GM12878 (cell line): ENCODE measurements around the gene NPHS1. TPM values are rescaled to one million over a fixed set of nuclear protein-coding genes. Genes with fewer than 3 reads are reported as not detected.

Experiments
- ATAC-seq: fragments of 200-7000 bp; cut with Tn5 transposase; 3 replicates; pipeline ENCODE4 v1.9.1; 2020; ENCODE audit warnings: mild to moderate bottlenecking, moderate library complexity
- BruUV-seq: library from RNA; stranded (reverse); fragments of 400-500 nt; replicated peaks from 2 replicates; lab custom pipeline; 2021; lab: Mats Ljungman, UMichigan
- CTCF ChIA-PET: fragments of 300-600 bp; sonication (Branson Sonifier 250); formaldehyde crosslinking; extraction: SDS; loops from one replicate; lab custom pipeline; 2021; ENCODE audit warnings: inconsistent platforms; lab: Yijun Ruan, JAX
- POLR2A ChIA-PET: fragments of 350-600 bp; formaldehyde crosslinking; extraction: SDS; loops from one replicate; lab custom pipeline; 2021; ENCODE audit warnings: inconsistent platforms; lab: Charles Lee
- RAD21 ChIA-PET: fragments of 300-600 bp; sonication (Branson Sonifier 250); formaldehyde crosslinking; loops from one replicate; lab custom pipeline; 2023; ENCODE audit warnings: antibody characterized with exemption; ENCODE audit not compliant: unreplicated experiment; lab: Charles Lee
- SMC1A ChIA-PET: fragments of 300-600 bp; sonication (Branson Sonifier 250); formaldehyde crosslinking; loops from one replicate; lab custom pipeline; 2023; ENCODE audit not compliant: unreplicated experiment, uncharacterized antibody; lab: Charles Lee
- DNase-seq: peaks from one replicate; pipeline ENCODE4 v3.0.0-alpha.2; 2011; ENCODE audit warnings: low read depth, low spot score
- FAIRE-seq: peaks from 3 replicates; lab custom pipeline; 2011; peaks lifted over from hg19 to GRCh38; lab: Jason Lieb, UNC
- H2AFZ ChIP-seq: 2 replicates; pipeline ENCODE4 v1.6.0; 2011; ENCODE audit warnings: low read depth, low read length, control low read depth; ENCODE audit not compliant: control insufficient read depth
- H3K27ac ChIP-seq: 2 replicates; pipeline ENCODE4 v1.5.1; 2011; ENCODE audit warnings: control low read depth; ENCODE audit not compliant: control insufficient read depth, insufficient read depth
- H3K27me3 ChIP-seq, 2 experiments: replicated peaks in 1 of 2; 2 replicates each; pipeline versions ENCODE4 v1.6.0 to v1.6.1; 2011; ENCODE audit warnings: low read length in 1 of 2; ENCODE audit not compliant: control insufficient read depth in 2 of 2, insufficient read depth in 2 of 2
- H3K36me3 ChIP-seq, 2 experiments: 2 replicates each; pipeline ENCODE4 v1.5.1; 2011; ENCODE audit warnings: low read length in 1 of 2; ENCODE audit not compliant: control insufficient read depth in 2 of 2, insufficient read depth in 2 of 2
- H3K4me1 ChIP-seq: 2 replicates; pipeline ENCODE4 v1.6.1; 2011; ENCODE audit warnings: mild to moderate bottlenecking, low read length, moderate library complexity, mixed read lengths; ENCODE audit not compliant: control insufficient read depth, insufficient read depth
- H3K4me2 ChIP-seq: 2 replicates; pipeline ENCODE4 v1.6.0; 2011; ENCODE audit warnings: control low read depth; ENCODE audit not compliant: control insufficient read depth, insufficient read depth
- H3K4me3 ChIP-seq: fragments of 200-600 bp; sonication (generic); 2 replicates; pipeline ENCODE4 v1.5.1; 2016
- H3K79me2 ChIP-seq: 2 replicates; pipeline ENCODE4 v1.6.0; 2011; ENCODE audit warnings: low read length; ENCODE audit not compliant: control insufficient read depth, insufficient read depth
- H3K9ac ChIP-seq: 2 replicates; pipeline ENCODE4 v1.8.0; 2011; ENCODE audit warnings: low read length, control low read depth, mixed read lengths; ENCODE audit not compliant: control insufficient read depth, insufficient read depth
- H3K9me3 ChIP-seq: replicated peaks from 3 replicates; pipeline ENCODE4 v1.5.1; 2011; ENCODE audit warnings: mild to moderate bottlenecking, low read length; ENCODE audit not compliant: control insufficient read depth, insufficient read depth
- H4K20me1 ChIP-seq: 2 replicates; pipeline ENCODE4 v1.6.0; 2011; ENCODE audit not compliant: control insufficient read depth, insufficient read depth
- BACH1 ChIP-seq: fragments of 450-650 bp; IDR thresholded peaks from 2 replicates; pipeline ENCODE4 v1.6.1; 2017; ENCODE audit warnings: mild to moderate bottlenecking, borderline replicate concordance
- CBX5 ChIP-seq: sonication (generic); IDR thresholded peaks from 2 replicates; pipeline ENCODE4 v1.6.1; 2016; ENCODE audit warnings: low read depth, moderate library complexity, mild to moderate bottlenecking, inconsistent platforms
- CREB1 ChIP-seq: IDR thresholded peaks from 2 replicates; pipeline ENCODE4 v1.6.1; 2012; ENCODE audit warnings: low read depth, mild to moderate bottlenecking, inconsistent platforms
- E2F4 ChIP-seq: IDR thresholded peaks from 2 replicates; pipeline ENCODE4 v1.6.1; 2012; ENCODE audit warnings: low read depth, low read length, improper control_type of control experiment
- EED ChIP-seq: sonication (generic); IDR thresholded peaks from 2 replicates; pipeline ENCODE4 v1.6.1; 2016; ENCODE audit warnings: antibody characterized with exemption, low read depth
- EZH2 ChIP-seq: IDR thresholded peaks from 2 replicates; pipeline ENCODE4 v1.6.1; 2012; ENCODE audit warnings: low read depth, mild to moderate bottlenecking, control low read depth, inconsistent platforms, low read length, borderline replicate concordance; ENCODE audit not compliant: control insufficient read depth
- FOS ChIP-seq: IDR thresholded peaks from 3 replicates; pipeline ENCODE4 v1.6.1; 2011; ENCODE audit warnings: borderline replicate concordance; ENCODE audit not compliant: insufficient read length; ENCODE audit errors: extremely low read depth
- HDAC6 ChIP-seq: fragments of 200-600 bp; sonication (generic); IDR thresholded peaks from one replicate; pipeline ENCODE4 v1.8.0; 2017; ENCODE audit warnings: antibody characterized with exemption; ENCODE audit not compliant: unreplicated experiment
- NFIC ChIP-seq: IDR thresholded peaks from 2 replicates; pipeline ENCODE4 v1.6.1; 2012; ENCODE audit warnings: low read depth, mild to moderate bottlenecking, inconsistent platforms, low read length, moderate library complexity
- PAX5 ChIP-seq: IDR thresholded peaks from 2 replicates; pipeline ENCODE4 v1.6.1; 2011; ENCODE audit warnings: low read depth, low read length, borderline replicate concordance
- POLR2A ChIP-seq: IDR thresholded peaks from 2 replicates; pipeline ENCODE4 v1.6.1; 2011; ENCODE audit warnings: low read depth, mild to moderate bottlenecking, low read length
- RUNX3 ChIP-seq: IDR thresholded peaks from 2 replicates; pipeline ENCODE4 v1.6.1; 2012; ENCODE audit warnings: low read length, inconsistent platforms
- SPI1 ChIP-seq: IDR thresholded peaks from 2 replicates; pipeline ENCODE4 v1.6.1; 2011; ENCODE audit warnings: low read depth, mild to moderate bottlenecking, low read length, moderate library complexity, borderline replicate concordance; ENCODE audit not compliant: insufficient read depth
- SRF ChIP-seq, 2 experiments: IDR thresholded peaks; 2 replicates each; pipeline ENCODE4 v1.6.1; 2011; ENCODE audit warnings: low read depth in 2 of 2, low read length in 2 of 2, mild to moderate bottlenecking in 1 of 2, moderate library complexity in 1 of 2
- TCF7 ChIP-seq: IDR thresholded peaks from 2 replicates; pipeline ENCODE4 v1.6.1; 2014; ENCODE audit warnings: antibody characterized with exemption, borderline replicate concordance
- ZNF24 ChIP-seq: fragments of 450-650 bp; IDR thresholded peaks from 2 replicates; pipeline ENCODE4 v1.6.1; 2017; ENCODE audit warnings: antibody characterized with exemption, mild to moderate bottlenecking
- ZNF274 ChIP-seq: IDR thresholded peaks from one replicate; pipeline ENCODE4 v1.8.0; 2011; ENCODE audit not compliant: insufficient read length, insufficient read depth
- WGBS: methylation state at CpG from one replicate; pipeline ENCODE4 v1.1.6; 2016; ENCODE audit warnings: low lambda C conversion rate; ENCODE audit not compliant: insufficient replicate concordance, insufficient coverage; ENCODE audit errors: missing lambda C conversion rate; 5-methylcytosine and 5-hydroxymethylcytosine counted together
- in situ Hi-C: fragments of 300-500 bp; cut with MboI; formaldehyde crosslinking; loops from 9 replicates; pipeline ENCODE4 v1.14.3; 2018; ENCODE audit warnings: mixed read lengths
- intact Hi-C: fragments of 100-400 bp; cut with micrococcal nuclease; formaldehyde crosslinking; loops from one replicate; pipeline ENCODE4 v1.14.2; 2022; ENCODE audit not compliant: unreplicated experiment
- polyA plus RNA-seq, 11 experiments: library from polyadenylated mRNA; depleted of rRNA in 4 of 11; unstranded in 6 of 11; stranded (reverse) in 5 of 11; fragments of >200 nt; fragmentation: Nextera tagmentation in 4 of 11; fragmentation: Illumina TruSeq in 1 of 11; extraction: Ambion mirVana in 4 of 11; extraction: Trizol in 1 of 11; gene quantifications; 1 replicate in 1 of 11; 2 replicates in 10 of 11; pipeline versions ENCODE4 v1.2.1 to v1.2.3, GENCODE V29; 2011 to 2016; ENCODE audit warnings: inconsistent platforms in 2 of 11, missing spikeins in 2 of 11, low read depth in 1 of 11
- total RNA-seq, 4 experiments: library from RNA; depleted of rRNA in 3 of 4; stranded (reverse); fragments of >200 nt in 3 of 4; fragmentation: Illumina TruSeq in 1 of 4; extraction: Trizol in 1 of 4; gene quantifications; 2 replicates each; pipeline versions ENCODE4 v1.2.1 to v1.2.3, GENCODE V29; 2013 to 2021
- TF ChIP-seq, protein P1 (sequence below): IDR thresholded peaks from 2 replicates; pipeline ENCODE4 v1.6.1; 2011; ENCODE audit warnings: borderline replicate concordance, low read depth, mild to moderate bottlenecking, moderate library complexity, mixed read lengths, low read length; ENCODE audit not compliant: insufficient read depth; ENCODE audit errors: extremely low read length

NPHS1 gene
- total and polyA plus RNA-seq, 10 of the 15 experiments (the other 5 are each of a cell fraction or from before 2014, with no cell fraction given), result not detected

GRCh38 chr19:35816262-35816661 lies 36.0 kb downstream of the NPHS1 start:
- no TSS peak for BruUV-seq
- DNase-seq (no peak), FAIRE-seq (no peak), ATAC-seq (no peak)
- Histone ChIP-seq H3K36me3 (no peaks in the 10 kb centered on the region), H3K9me3 (no peaks in the 10 kb centered on the region), H3K4me2 (no peak overlapping the region), H3K27me3 (0 out of 4 replicates have a peak, but pooled peaks cover 0 to 3% of the 10 kb centered on the region in 2 experiments), H2AFZ (no peak overlapping the region), H3K4me3 (no peak overlapping the region), H4K20me1 (no peaks in the 10 kb centered on the region), H3K9ac (no peak overlapping the region), H3K4me1 (no peaks in the 10 kb centered on the region), H3K27ac (no peak overlapping the region), H3K79me2 (no peaks in the 10 kb centered on the region)
- TF ChIP-seq HDAC6 (no peak), E2F4 (no peak), BACH1 (no peak), ZNF274 (no peak), FOS (no peak), TCF7 (no peak), CREB1 (no peak), POLR2A (no peak), RUNX3 (no peak), NFIC (no peak), SPI1 (no peak), ZNF24 (no peak), SRF (IDR thresholded peaks at IDR 0.05; ENCODE audit: low read depth in 2 of 2, low read length in 2 of 2) (no peak), PAX5 (no peak), EED (no peak), CBX5 (no peak), EZH2 (no peak)
- TF ChIP-seq, protein P1, sequence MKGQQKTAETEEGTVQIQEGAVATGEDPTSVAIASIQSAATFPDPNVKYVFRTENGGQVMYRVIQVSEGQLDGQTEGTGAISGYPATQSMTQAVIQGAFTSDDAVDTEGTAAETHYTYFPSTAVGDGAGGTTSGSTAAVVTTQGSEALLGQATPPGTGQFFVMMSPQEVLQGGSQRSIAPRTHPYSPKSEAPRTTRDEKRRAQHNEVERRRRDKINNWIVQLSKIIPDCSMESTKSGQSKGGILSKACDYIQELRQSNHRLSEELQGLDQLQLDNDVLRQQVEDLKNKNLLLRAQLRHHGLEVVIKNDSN, result no peak
- ChIA-PET POLR2A (interaction anchor here (0.6 kb wide), 1 partner anchor 218 kb away, joined by 3 read pairs; no protein-coding TSS in a partner anchor), CTCF (interaction anchor here (1.3 to 2.5 kb wide), 2 partner anchors 115 to 122 kb away, joined by 4 to 6 read pairs; no protein-coding TSS in a partner anchor), RAD21 (no interaction called here), SMC1A (no interaction called here)
- intact Hi-C loops (no loop called here), in situ Hi-C loops (no loop called here)
- 11% methylated on average over 6 of the region's 6 CpGs for WGBS
